Right lobe of liver (tissue), 6 donors: ENCODE measurements around the gene ASPSCR1. TPM values are rescaled to one million over a fixed set of nuclear protein-coding genes. Genes with fewer than 3 reads are reported as not detected.
A peak's percentile ranks its signal among the peaks of the same experiment; 100 is the strongest.

Source experiments
- ATAC-seq, 4 donors: fragments of 200-7000 bp; cut with Tn5 transposase; one replicate each; pipeline ENCODE4 v1.9.1; 2020; ENCODE audit warnings: mild to moderate bottlenecking in 4 of 4, moderate library complexity in 4 of 4
- DNase-seq, 3 donors: peaks; one replicate each; pipeline ENCODE4 v3.0.0-alpha.2; 2020
- H3K27ac ChIP-seq, 3 donors: fragments of 200-600 bp; one replicate each; pipeline ENCODE4 v1.8.0; 2022
- H3K27me3 ChIP-seq, 2 donors: fragments of 200-600 bp; one replicate each; pipeline ENCODE4 v1.8.0; 2022
- H3K36me3 ChIP-seq, 4 donors: fragments of 200-600 bp; sonication (generic) in 1 of 4; one replicate each; pipeline versions ENCODE4 v1.5.1 to v1.8.0; 2017 to 2022; ENCODE audit warnings: control low read depth in 1 of 4
- H3K4me1 ChIP-seq, 4 donors: fragments of 200-600 bp; sonication (generic) in 1 of 4; one replicate each; pipeline versions ENCODE4 v1.5.1 to v1.8.0; 2017 to 2022; ENCODE audit warnings: control low read depth in 1 of 4
- H3K4me3 ChIP-seq, 3 donors: fragments of 200-600 bp; one replicate each; pipeline ENCODE4 v1.8.0; 2022
- H3K9me3 ChIP-seq, 4 donors: fragments of 200-600 bp; sonication (generic) in 1 of 4; one replicate each; pipeline versions ENCODE4 v1.5.1 to v1.8.0; 2017 to 2022; ENCODE audit warnings: control low read depth in 1 of 4
- POLR2A ChIP-seq: fragments of 450-650 bp; IDR thresholded peaks from one replicate; pipeline ENCODE4 v1.6.1; 2017; ENCODE audit warnings: antibody characterized with exemption, mild to moderate bottlenecking
- WGBS: methylation state at CpG from one replicate; pipeline ENCODE4 v1.1.6; 2018; ENCODE audit warnings: low coverage, low lambda C conversion rate; ENCODE audit not compliant: insufficient coverage; ENCODE audit errors: missing lambda C conversion rate; 5-methylcytosine and 5-hydroxymethylcytosine counted together
- intact Hi-C, 2 donors: fragments of 100-400 bp; cut with DNase I; formaldehyde crosslinking; loops; one replicate each; pipeline versions ENCODE4 v1.11.2 to v1.14.1; 2022
- total RNA-seq, 6 experiments: library from RNA; depleted of rRNA in 2 of 6; stranded (reverse); fragments of >200 nt in 2 of 6; fragmentation: NEBNext Ultra II Directional in 3 of 6; extraction: Animal tissue kit (Norgen Biotek cat#: 25700) in 3 of 6; gene quantifications; one replicate each; pipeline versions ENCODE4 v1.1.0 to v1.2.4, GENCODE V29; 2016 to 2023
- TF ChIP-seq, protein P1 (sequence below), 4 donors: fragments of 200-600 bp in 3 of 4; fragments of 450-650 bp in 1 of 4; IDR thresholded peaks; one replicate each; pipeline versions ENCODE4 v1.5.1 to v1.8.0; 2016 to 2022; ENCODE audit warnings: antibody characterized with exemption in 4 of 4, mild to moderate bottlenecking in 2 of 4
- donor health status: DM: no; HTN: yes; CAD: no.
- donor health status: DM: no; HTN: no; CAD: no.
- donor health status: DM: no; HTN: no; CAD: no.
- donor health status: DM: no; HTN: yes; CAD: no.
- donor health status: DM: no; HTN: yes; CAD: no.

ASPSCR1 gene
- total RNA-seq, 6 experiments from 2014 or later, result 24.4 to 55.6 (median 32.9) TPM

DNA sequence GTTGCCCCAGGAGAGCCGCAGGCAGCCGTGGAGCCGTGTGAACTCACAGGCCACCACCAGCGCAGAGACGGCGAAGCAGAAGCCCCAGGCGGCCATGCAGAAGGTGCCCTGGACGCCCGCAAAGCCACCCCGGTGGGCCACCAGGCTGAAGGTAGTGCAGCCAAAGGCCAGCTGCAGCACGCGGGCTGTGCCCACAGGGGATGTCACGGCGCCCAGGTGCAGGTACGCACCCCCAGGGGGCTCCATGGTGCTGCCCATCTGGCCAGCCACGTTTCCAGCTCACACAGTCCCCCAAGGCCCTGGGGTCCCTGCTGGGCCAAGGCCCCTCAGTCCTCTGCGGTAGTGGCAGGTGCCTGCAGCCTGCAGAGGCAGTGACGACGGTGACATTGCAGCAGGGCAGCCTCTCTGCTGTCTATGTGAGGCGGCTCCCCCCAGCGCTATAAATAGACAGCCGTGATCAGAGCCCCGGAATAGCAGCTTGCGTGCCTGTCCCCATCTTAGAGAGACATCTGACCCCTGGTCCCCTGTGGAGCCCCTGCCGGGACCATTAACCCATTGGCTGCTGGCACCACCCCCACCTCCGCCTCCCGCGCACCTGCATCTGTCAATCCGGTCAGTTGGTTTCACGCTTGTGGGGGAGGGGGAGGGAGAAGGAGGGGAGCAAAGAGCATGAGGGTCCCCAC, 35.8 kb upstream of the ASPSCR1 start:
- Histone ChIP-seq H3K36me3 (no peaks in the 10 kb centered on the region), H3K27ac (no peak overlapping the region), H3K4me3 (no peak overlapping the region), H3K4me1 (peaks cover 0 to 8% (median 2%) of the 10 kb centered on the region in 4 donors), H3K27me3 (no peaks in the 10 kb centered on the region), H3K9me3 (no peaks in the 10 kb centered on the region)
- ATAC-seq (no peak), DNase-seq (peak in 1 of 3 donors; percentile 54)
- intact Hi-C loops, result loop anchor here in 1 of 2 donors (10.0 kb wide), 1 partner anchor 253 kb away; no protein-coding TSS in a partner anchor
- WGBS, result 52% methylated on average over 14 of the region's 30 CpGs
- no peak for TF ChIP-seq POLR2A
- TF ChIP-seq, protein P1, sequence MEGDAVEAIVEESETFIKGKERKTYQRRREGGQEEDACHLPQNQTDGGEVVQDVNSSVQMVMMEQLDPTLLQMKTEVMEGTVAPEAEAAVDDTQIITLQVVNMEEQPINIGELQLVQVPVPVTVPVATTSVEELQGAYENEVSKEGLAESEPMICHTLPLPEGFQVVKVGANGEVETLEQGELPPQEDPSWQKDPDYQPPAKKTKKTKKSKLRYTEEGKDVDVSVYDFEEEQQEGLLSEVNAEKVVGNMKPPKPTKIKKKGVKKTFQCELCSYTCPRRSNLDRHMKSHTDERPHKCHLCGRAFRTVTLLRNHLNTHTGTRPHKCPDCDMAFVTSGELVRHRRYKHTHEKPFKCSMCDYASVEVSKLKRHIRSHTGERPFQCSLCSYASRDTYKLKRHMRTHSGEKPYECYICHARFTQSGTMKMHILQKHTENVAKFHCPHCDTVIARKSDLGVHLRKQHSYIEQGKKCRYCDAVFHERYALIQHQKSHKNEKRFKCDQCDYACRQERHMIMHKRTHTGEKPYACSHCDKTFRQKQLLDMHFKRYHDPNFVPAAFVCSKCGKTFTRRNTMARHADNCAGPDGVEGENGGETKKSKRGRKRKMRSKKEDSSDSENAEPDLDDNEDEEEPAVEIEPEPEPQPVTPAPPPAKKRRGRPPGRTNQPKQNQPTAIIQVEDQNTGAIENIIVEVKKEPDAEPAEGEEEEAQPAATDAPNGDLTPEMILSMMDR (IDR thresholded peaks at IDR 0.05), result no peak

DNA sequence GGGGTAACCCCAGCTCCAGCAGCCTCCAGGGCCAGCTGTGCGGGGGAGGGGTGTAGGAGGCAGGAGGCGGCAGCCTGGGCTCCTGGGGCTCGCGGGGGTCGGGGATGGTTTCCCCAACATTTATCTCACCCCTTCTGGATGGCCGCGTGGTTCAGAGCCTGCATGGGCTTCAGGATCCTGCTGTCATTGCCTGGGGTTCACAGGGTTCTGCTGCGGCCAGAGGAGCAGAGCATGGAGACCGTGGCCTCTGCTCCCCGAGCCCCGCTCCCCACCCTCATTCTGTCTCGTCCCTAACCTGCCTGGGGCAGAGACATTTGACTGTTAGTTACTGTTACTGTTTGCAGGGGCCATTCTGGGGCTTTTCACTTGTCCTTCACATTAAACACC, 35.3 kb upstream of the ASPSCR1 start:
- WGBS, result 71% methylated on average over 1 of the region's 12 CpGs
- Histone ChIP-seq H3K27me3 (no peaks in the 10 kb centered on the region), H3K4me1 (peaks cover 0 to 4% (median 0%) of the 10 kb centered on the region in 4 donors), H3K4me3 (no peak overlapping the region), H3K27ac (no peak overlapping the region), H3K36me3 (no peaks in the 10 kb centered on the region), H3K9me3 (no peaks in the 10 kb centered on the region)
- intact Hi-C loops, result loop anchor here in 1 of 2 donors (10.0 kb wide), 1 partner anchor 253 kb away; no protein-coding TSS in a partner anchor
- no peak for DNase-seq
- TF ChIP-seq POLR2A, result no peak
- TF ChIP-seq, protein P1 (IDR thresholded peaks at IDR 0.05), result no peak
- no peak for ATAC-seq

DNA sequence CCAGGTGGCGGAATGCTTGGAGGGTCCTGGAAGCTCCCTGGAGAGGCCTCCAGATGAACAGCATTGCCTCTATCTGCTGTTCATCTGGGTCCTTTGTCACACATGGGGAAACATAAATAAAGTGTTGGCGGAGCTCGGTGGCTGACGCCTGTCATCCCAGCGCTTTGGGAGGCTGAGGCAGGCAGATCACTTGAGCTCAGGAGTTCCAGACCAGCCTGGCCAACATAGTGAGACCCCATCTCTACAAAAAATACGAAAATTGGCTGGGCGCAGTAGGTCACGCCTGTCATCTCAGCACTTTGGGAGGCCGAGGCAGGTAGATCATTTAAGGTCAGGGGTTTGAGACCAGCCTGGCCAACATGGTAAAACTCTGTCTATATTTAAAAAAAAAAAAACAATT, 32.6 kb upstream of the ASPSCR1 start:
- intact Hi-C loops, result loop anchor here in 1 of 2 donors (10.0 kb wide), 1 partner anchor 250 kb away; no protein-coding TSS in a partner anchor
- H3K27me3 ChIP-seq, result no peaks in the 10 kb centered on the region
- DNase-seq, result no peak
- no peaks in the 10 kb centered on the region for H3K4me1 ChIP-seq
- no peak for ATAC-seq
- TF ChIP-seq, protein P1 (IDR thresholded peaks at IDR 0.05), result no peak
- no peak for TF ChIP-seq POLR2A
- 83% methylated on average over 7 of the region's 9 CpGs for WGBS
- no peak overlapping the region for H3K4me3 ChIP-seq
- no peaks in the 10 kb centered on the region for H3K9me3 ChIP-seq
- no peak overlapping the region for H3K27ac ChIP-seq
- no peaks in the 10 kb centered on the region for H3K36me3 ChIP-seq

DNA sequence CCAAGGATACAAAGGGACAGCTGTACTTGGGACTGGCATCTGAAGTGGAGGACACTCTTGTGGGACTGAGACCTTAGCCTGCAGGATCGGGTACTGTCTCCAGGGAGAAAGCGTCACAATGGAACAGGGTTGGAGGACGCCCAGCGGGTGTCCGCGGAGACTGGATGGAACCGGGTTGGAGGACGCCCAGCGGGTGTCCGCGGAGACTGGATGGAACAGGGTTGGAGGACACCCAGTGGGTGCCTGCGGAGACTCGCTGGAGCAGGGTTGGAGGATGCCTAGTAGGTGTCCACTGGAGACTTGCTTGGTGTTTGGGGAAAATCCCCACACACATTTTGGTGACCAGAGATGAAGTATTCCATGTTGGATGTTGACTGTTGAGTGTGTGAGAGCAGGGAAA, 30.2 kb upstream of the ASPSCR1 start, which contains the start of gene MYADML2:
Gene MYADML2 (minus strand): TSS at position 45 of the 400 bp plus-strand sequence. CDS start 5,492 bp downstream, outside the sequence.
- H3K27ac ChIP-seq, result no peak within 1 kb of the TSS
- no peaks in the 10 kb centered on the region for H3K9me3 ChIP-seq
- H3K4me1 ChIP-seq, result no peaks in the 10 kb centered on the region
- no peaks in the 10 kb centered on the region for H3K36me3 ChIP-seq
- TF ChIP-seq, protein P1 (IDR thresholded peaks at IDR 0.05), result no peak
- no peak for TF ChIP-seq POLR2A
- WGBS, result no CpG with 5 or more reads among the region's 13 CpGs
- DNase-seq (no peak), ATAC-seq (no peak)
- no peak within 1 kb of the TSS for H3K4me3 ChIP-seq
- intact Hi-C loops, result loop anchor here in 1 of 2 donors (10.0 kb wide), 1 partner anchor 248 kb away; no protein-coding TSS in a partner anchor
- no peaks in the 10 kb centered on the region for H3K27me3 ChIP-seq
